Activated B cell treated with CpG ODN at 0.5 μM for 24 hours (primary cell): ENCODE measurements around the gene RFTN2. TPM values are rescaled to one million over a fixed set of nuclear protein-coding genes. Genes with fewer than 3 reads are reported as not detected.
"Not testable (repeated sequence)": the region's sequence is repeated elsewhere in the genome, so short reads cannot be mapped to it uniquely, and the experiment has no call there.

Experiments
- ATAC-seq: fragments of 200-7000 bp; cut with Tn5 transposase; one replicate; pipeline ENCODE4 v1.10.0; 2021; ENCODE audit warnings: low read depth, mild to moderate bottlenecking, moderate library complexity
- CTCF ChIA-PET: fragments of 350-600 bp; sonication (Branson Sonifier 250); formaldehyde crosslinking; loops from one replicate; lab custom pipeline; 2021; ENCODE audit warnings: antibody characterized with exemption; lab: Charles Lee
- POLR2A ChIA-PET: fragments of 350-600 bp; sonication (Branson Sonifier 250); formaldehyde crosslinking; loops from one replicate; lab custom pipeline; 2021; ENCODE audit warnings: antibody characterized with exemption; lab: Charles Lee
- DNase-seq: peaks from one replicate; pipeline ENCODE4 v3.0.0; 2022
- H3K27ac Mint-ChIP-seq: one replicate; pipeline ENCODE4 v1.8.0; 2020; ENCODE audit warnings: mixed read lengths
- H3K27me3 Mint-ChIP-seq: one replicate; pipeline ENCODE4 v1.8.0; 2021; ENCODE audit warnings: mixed read lengths
- H3K36me3 Mint-ChIP-seq: one replicate; pipeline ENCODE4 v1.8.0; 2021; ENCODE audit warnings: low read depth, mixed read lengths
- H3K4me1 Mint-ChIP-seq: one replicate; pipeline ENCODE4 v1.8.0; 2021; ENCODE audit warnings: mixed read lengths
- H3K4me3 Mint-ChIP-seq: one replicate; pipeline ENCODE4 v1.8.0; 2020; ENCODE audit warnings: mild to moderate bottlenecking, mixed read lengths
- H3K9me3 Mint-ChIP-seq: one replicate; pipeline ENCODE4 v1.8.0; 2020; ENCODE audit warnings: mixed read lengths
- intact Hi-C: fragments of 100-400 bp; cut with micrococcal nuclease; formaldehyde crosslinking; loops from one replicate; pipeline ENCODE4 v1.15.1; 2024
- total RNA-seq: library from RNA; stranded (reverse); gene quantifications from 2 replicates; pipeline ENCODE4 v1.2.3, GENCODE V29; 2022
- TF ChIP-seq, protein P1 (sequence below): fragments of 200-600 bp; IDR thresholded peaks from one replicate; pipeline ENCODE4 v1.8.0; 2022; ENCODE audit warnings: antibody characterized with exemption, mild to moderate bottlenecking

RFTN2 gene
- total RNA-seq: not detected in 2 replicates

GRCh38 chr2:197675246-197675645 is at the start of gene RFTN2:
RFTN2 (minus strand) TSS chr2:197675587; CDS start chr2:197675458, 129 bp downstream.
- H3K4me3 Mint-ChIP-seq: no peak within 1 kb of the TSS
- no peaks in the 10 kb centered on the region for H3K9me3 Mint-ChIP-seq
- peaks cover 23% of the 10 kb centered on the region for H3K27me3 Mint-ChIP-seq
- no peaks in the 10 kb centered on the region for H3K4me1 Mint-ChIP-seq
- DNase-seq (no peak), ATAC-seq (no peak)
- H3K27ac Mint-ChIP-seq: no peak within 1 kb of the TSS
- TF ChIP-seq, protein P1, sequence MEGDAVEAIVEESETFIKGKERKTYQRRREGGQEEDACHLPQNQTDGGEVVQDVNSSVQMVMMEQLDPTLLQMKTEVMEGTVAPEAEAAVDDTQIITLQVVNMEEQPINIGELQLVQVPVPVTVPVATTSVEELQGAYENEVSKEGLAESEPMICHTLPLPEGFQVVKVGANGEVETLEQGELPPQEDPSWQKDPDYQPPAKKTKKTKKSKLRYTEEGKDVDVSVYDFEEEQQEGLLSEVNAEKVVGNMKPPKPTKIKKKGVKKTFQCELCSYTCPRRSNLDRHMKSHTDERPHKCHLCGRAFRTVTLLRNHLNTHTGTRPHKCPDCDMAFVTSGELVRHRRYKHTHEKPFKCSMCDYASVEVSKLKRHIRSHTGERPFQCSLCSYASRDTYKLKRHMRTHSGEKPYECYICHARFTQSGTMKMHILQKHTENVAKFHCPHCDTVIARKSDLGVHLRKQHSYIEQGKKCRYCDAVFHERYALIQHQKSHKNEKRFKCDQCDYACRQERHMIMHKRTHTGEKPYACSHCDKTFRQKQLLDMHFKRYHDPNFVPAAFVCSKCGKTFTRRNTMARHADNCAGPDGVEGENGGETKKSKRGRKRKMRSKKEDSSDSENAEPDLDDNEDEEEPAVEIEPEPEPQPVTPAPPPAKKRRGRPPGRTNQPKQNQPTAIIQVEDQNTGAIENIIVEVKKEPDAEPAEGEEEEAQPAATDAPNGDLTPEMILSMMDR: no peak
- H3K36me3 Mint-ChIP-seq: no peaks in the 10 kb centered on the region
- intact Hi-C loops: no loop called here
- ChIA-PET POLR2A (no interaction called here), CTCF (no interaction called here)

- DNase-seq (no peak), ATAC-seq (no peak)
- peaks cover 11% of the 10 kb centered on the region for H3K36me3 Mint-ChIP-seq
- POLR2A ChIA-PET: no interaction called here
- H3K27me3 Mint-ChIP-seq: no peaks in the 10 kb centered on the region
- no peaks in the 10 kb centered on the region for H3K9me3 Mint-ChIP-seq
- H3K4me1 Mint-ChIP-seq: no peaks in the 10 kb centered on the region
- TF ChIP-seq, protein P1: no peak
- H3K4me3 Mint-ChIP-seq: no peak overlapping the region
- intact Hi-C loops: no loop called here
- CTCF ChIA-PET: no interaction called here
- no peak overlapping the region for H3K27ac Mint-ChIP-seq
Measured at GRCh38 chr2:197717863-197718262, 42.5 kb upstream of the RFTN2 start.

GRCh38 chr2:197713271-197713670 is 37.9 kb upstream of the RFTN2 start:
- H3K4me1 Mint-ChIP-seq: peaks cover 21% of the 10 kb centered on the region
- ATAC-seq: no peak
- ChIA-PET POLR2A (no interaction called here), CTCF (no interaction called here)
- intact Hi-C loops: no loop called here
- TF ChIP-seq, protein P1: no peak
- DNase-seq: no peak
- no peaks in the 10 kb centered on the region for H3K9me3 Mint-ChIP-seq
- H3K27ac Mint-ChIP-seq: no peak overlapping the region
- H3K4me3 Mint-ChIP-seq: no peak overlapping the region
- no peaks in the 10 kb centered on the region for H3K27me3 Mint-ChIP-seq
- H3K36me3 Mint-ChIP-seq: peaks cover 29% of the 10 kb centered on the region

DNA sequence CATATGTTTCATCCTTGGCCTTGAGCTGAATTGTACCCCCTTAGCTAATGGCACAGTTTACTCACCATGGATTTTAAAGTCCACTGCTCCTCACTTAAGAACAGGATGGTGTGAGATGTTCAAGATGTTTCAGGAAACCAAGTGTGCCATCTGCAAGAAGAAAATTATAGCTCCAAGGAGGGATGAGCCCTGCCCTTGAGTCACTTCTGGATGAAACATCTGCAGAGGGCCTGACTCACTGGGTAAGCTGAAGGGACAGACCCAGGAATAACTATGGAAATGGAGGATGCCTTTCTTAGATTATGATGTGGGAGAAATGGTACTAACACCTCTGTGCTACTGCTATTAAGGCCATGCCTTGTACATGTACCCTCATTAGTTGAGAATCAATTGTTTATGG is 36.2 kb upstream of the RFTN2 start:
- peaks cover 34% of the 10 kb centered on the region for H3K4me1 Mint-ChIP-seq
- H3K9me3 Mint-ChIP-seq: no peaks in the 10 kb centered on the region
- TF ChIP-seq, protein P1: no peak

DNA sequence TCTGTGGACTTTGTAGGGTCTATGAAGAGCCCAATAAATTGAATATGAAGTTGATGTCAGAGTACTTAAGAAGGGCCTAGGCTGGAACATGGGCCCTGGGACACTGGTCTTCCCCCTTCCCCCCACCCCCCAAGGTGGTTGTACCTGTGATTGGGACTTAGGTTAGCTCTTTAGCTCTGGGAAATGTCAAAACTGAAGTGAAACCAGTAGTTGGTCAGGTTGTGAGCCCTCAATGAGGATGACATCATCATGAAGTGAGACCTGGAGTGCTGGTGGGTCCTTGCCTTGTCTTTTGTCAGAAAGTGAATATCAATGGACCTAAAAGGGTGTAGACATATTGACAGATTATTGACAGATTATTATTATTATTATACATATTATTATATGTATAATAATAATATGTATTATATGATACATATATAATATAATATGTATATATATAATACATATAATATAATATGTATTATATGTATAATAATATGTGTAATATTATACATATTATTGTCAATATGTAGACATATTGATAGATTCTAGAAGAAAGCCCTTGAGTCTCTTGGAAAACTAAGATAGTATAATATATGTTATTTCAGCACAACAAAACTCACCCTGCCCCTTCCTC is 35.1 kb upstream of the RFTN2 start:
- ChIA-PET CTCF (no interaction called here), POLR2A (no interaction called here)
- intact Hi-C loops: no loop called here
- Mint-ChIP-seq H3K27ac (no peak overlapping the region), H3K4me3 (no peak overlapping the region), H3K9me3 (no peaks in the 10 kb centered on the region), H3K27me3 (no peaks in the 10 kb centered on the region), H3K36me3 (peaks cover 31% of the 10 kb centered on the region), H3K4me1 (peaks cover 41% of the 10 kb centered on the region)
- DNase-seq (no peak), ATAC-seq (peak; percentile 63)
- TF ChIP-seq, protein P1: no peak

More for the DNA sequence above, 36.2 kb upstream of the RFTN2 start:
- ChIA-PET POLR2A (interaction anchor here (0.6 kb wide), 1 partner anchor 800 kb away, joined by 4 read pairs; no protein-coding TSS in a partner anchor), CTCF (no interaction called here)
- ATAC-seq: no peak
- peaks cover 32% of the 10 kb centered on the region for H3K36me3 Mint-ChIP-seq
- H3K4me3 Mint-ChIP-seq: no peak overlapping the region
- DNase-seq: no peak
- intact Hi-C loops: no loop called here
- H3K27me3 Mint-ChIP-seq: no peaks in the 10 kb centered on the region
- no peak overlapping the region for H3K27ac Mint-ChIP-seq

DNA sequence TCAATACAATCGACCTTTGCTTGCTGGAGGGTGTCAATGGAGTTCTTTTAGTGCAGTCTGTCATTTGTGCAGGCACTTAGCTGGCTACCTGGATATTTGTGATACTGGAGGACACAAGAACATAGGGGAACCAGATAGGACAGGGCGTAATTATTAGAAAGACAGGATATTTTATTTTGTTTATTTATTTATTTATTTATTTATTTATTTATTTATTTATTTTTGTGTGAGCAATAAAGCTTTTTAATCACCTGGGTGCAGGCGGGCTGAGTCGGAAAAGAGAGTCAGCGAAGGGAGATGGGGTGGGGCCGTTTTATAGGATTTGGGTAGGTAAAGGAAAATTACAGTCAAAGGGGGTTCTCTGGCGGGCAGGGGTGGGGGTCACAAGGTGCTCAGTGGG is 33.8 kb upstream of the RFTN2 start:
- H3K27me3 Mint-ChIP-seq, DNase-seq, H3K27ac Mint-ChIP-seq, H3K4me3 Mint-ChIP-seq, POLR2A ChIA-PET, ATAC-seq, H3K9me3 Mint-ChIP-seq: not testable (repeated sequence)
- peaks cover 30% of the 10 kb centered on the region for H3K36me3 Mint-ChIP-seq
- peaks cover 44% of the 10 kb centered on the region for H3K4me1 Mint-ChIP-seq
- CTCF ChIA-PET: interaction anchor here (0.8 kb wide), 1 partner anchor 69 kb away, joined by 3 read pairs; no protein-coding TSS in a partner anchor
- intact Hi-C loops: loop anchor here (10.0 kb wide), 1 partner anchor 914 kb away; the partner anchor contains the start of gene GTF3C3
